GM18526 (cell line): ENCODE measurements around the gene KPNA1.

Source experiments
- POLR2A ChIP-seq: IDR thresholded peaks from 3 replicates; pipeline ENCODE4 v1.6.1; 2011; ENCODE audit not compliant: insufficient read length; ENCODE audit errors: extremely low read depth

KPNA1 gene

GRCh38 chr3:122410639-122411038, 104.1 kb downstream of the KPNA1 start:
- TF ChIP-seq POLR2A = no peak

GRCh38 chr3:122410111-122410510, 104.6 kb downstream of the KPNA1 start:
- TF ChIP-seq POLR2A = no peak

GRCh38 chr3:122409446-122409845, 105.3 kb downstream of the KPNA1 start:
- no peak for TF ChIP-seq POLR2A

- no peak for TF ChIP-seq POLR2A
Measured at GRCh38 chr3:122407946-122408345, 106.8 kb downstream of the KPNA1 start.

GRCh38 chr3:122406198-122406597, 108.5 kb downstream of the KPNA1 start:
- TF ChIP-seq POLR2A = no peak

GRCh38 chr3:122405015-122405414, 109.7 kb downstream of the KPNA1 start:
- TF ChIP-seq POLR2A = no peak

GRCh38 chr3:122403489-122403888, 111.2 kb downstream of the KPNA1 start:
- no peak for TF ChIP-seq POLR2A

- no peak for TF ChIP-seq POLR2A
Measured at GRCh38 chr3:122398920-122399319, 115.8 kb downstream of the KPNA1 start.

- no peak for TF ChIP-seq POLR2A
Measured at GRCh38 chr3:122397201-122397600, 117.5 kb downstream of the KPNA1 start.

GRCh38 chr3:122396511-122396910, 118.2 kb downstream of the KPNA1 start:
- no peak for TF ChIP-seq POLR2A

- TF ChIP-seq POLR2A = no peak
Measured at GRCh38 chr3:122395582-122395981, 119.2 kb downstream of the KPNA1 start.

- TF ChIP-seq POLR2A = no peak
Measured at GRCh38 chr3:122394173-122394572, 120.6 kb downstream of the KPNA1 start.

- no peak for TF ChIP-seq POLR2A
Measured at GRCh38 chr3:122392868-122393844, 121.6 kb downstream of the KPNA1 start.

GRCh38 chr3:122391681-122392446, 122.9 kb downstream of the KPNA1 start:
- no peak for TF ChIP-seq POLR2A

- TF ChIP-seq POLR2A = no peak
Measured at GRCh38 chr3:122390665-122391064, 124.1 kb downstream of the KPNA1 start.

- TF ChIP-seq POLR2A = no peak
Measured at GRCh38 chr3:122389892-122390291, 124.8 kb downstream of the KPNA1 start.
